HG02938 (cell line): Measurements from ENCODE around the gene WWOX.
"Not testable (repeated sequence)": the region's sequence is repeated elsewhere in the genome, so short reads cannot be mapped to it uniquely, and the experiment has no call there.

ENCODE experiments used
- ATAC-seq: cut with Tn5 transposase; IDR thresholded peaks from one replicate; pipeline ENCODE4 v1.9.1; 2021; ENCODE audit warnings: mild to moderate bottlenecking, moderate library complexity; ENCODE audit not compliant: unreplicated experiment

WWOX gene

DNA sequence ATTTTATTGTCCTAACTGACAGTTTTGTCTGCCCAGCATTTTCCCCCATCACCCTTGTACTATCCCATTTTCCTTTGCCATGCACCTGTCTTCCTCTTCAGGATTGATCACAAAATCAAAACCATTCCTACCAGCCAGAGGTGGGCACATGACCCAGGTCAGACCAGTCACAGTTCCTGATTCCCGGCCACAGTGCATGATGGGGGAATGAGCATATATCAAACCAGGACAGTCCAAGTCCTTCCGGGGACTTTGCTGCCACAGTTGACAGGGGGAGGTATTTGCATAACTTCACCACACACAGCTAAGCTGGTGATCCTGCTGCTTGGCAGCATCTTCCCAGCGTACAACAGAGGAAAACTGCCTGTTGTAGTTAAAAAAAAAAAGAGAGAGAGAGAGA is 493.9 kb downstream of the WWOX start:
- no peak for ATAC-seq

DNA sequence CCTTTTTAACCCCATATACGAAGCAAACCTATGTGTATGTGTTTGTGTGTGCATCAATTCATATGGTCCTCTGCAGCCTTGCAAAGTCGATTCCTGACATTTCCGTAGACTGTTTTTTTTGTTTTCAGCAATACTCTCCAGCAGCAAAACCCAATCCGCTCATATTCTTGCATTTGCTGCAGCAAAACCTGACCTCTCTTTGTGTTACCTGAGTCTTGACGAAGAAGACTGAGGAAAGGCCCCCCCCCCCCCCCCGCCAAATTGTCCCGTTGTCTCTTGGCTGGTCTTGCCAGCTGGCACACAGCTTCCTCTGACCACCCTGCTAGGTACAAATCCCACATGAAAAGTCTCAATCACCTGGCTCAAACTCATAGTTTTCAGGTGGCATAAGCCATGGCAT is 494.7 kb downstream of the WWOX start:
- no peak for ATAC-seq

DNA sequence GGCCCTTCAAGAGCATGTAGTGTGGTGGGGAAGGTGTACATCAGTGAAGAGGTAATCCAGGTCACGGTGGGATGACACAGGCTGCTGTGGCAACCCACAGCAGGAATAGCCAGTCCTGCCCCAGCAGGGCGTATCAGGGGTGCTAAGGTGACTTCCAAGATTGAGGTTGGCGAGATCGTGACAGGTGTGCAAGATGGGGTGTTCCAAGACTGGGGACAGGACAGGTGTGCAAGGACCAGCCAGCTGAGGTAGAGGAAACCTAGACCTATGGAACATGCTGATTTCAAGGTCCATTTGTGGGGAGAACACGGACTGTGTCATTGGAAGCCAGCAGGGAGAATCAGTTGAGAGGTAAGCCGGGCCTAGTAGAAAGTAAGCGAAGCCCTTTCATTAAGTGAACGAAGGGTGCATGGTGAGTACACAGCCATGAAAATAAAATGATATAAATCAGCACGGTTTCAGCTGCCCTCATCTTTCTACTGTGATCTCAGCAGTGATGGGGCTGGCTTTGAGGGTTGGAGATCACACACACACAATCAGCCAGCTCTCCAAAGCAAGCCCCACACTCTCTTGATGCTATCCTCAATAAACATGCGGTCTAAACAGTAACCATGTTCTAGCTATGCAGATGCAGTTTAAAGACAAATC is 497.0 kb downstream of the WWOX start:
- no peak for ATAC-seq

DNA sequence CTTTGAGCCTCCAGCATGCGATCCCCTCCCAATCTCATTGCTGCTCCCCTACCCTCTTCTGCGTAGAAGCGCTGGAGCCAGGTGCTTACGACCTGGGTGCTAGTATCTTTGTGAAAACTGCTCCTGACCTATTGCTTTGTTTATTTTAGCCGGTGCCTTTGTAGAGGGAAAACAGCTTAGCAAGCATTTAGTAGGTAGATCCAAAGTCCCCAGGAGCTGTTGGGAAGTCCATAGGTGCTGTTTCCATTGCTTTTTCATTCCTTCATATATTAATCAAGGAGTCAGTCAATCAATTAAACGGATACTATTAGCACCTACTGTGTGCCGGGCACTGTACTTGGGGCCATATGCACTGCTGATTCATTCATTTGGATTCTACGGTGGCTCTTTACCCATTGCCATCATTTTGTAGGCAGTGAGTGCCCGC is 497.6 kb downstream of the WWOX start:
- no peak for ATAC-seq

DNA sequence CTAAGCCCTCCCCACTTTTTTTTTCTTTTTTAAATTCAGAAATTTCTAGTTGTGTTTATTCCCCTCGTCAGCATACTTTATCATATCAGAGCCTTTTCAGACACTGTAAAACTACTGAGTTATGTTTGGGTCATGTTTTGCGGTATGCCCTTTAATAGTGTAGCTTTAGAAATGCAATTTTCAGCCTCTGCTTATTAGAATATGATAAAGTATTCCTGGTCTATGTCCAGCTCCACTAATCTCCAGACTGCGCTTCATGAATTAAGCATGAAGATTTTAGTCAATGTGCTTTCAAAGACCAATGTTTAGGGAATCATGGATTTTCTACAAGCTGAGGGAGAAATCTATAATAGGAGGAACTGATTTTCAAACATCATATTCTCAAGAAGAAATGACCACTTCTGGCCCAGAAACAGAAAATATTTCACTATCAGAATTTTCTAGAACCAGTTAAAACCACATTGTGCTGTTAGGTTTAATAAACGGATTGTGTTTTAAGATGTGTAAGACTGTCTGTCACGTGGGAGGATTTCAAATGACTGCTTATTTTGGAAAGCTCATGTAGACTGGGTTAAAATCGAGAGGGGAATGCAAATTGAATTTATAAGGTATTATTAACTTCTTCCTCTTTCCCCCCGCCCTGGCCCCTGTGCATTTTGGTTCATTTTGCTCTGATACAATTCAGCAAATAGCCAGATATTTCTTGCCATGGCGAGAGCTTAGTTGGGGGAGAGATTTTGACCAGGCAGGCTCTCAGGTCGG is 498.5 kb downstream of the WWOX start:
- ATAC-seq, result no peak

DNA sequence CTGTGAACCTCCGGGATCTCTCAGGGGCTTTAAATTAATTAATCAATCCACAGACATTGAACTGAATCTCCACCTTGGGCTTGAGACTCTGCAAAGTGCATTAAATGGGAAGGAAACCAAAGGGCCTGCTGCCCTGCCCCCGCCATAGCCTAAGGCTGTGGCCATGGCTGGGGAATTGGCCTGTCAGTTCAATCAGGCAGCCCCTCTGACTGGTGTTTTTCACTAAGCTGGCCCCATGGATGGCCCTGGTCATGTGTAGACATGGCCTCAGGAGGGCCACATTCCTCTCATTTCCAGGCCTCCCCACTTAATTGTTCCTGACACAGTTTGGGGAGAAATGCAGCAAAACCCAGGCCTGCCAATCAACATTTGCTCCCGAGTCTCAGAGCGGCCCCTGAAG is 499.8 kb downstream of the WWOX start:
- ATAC-seq, result no peak

DNA sequence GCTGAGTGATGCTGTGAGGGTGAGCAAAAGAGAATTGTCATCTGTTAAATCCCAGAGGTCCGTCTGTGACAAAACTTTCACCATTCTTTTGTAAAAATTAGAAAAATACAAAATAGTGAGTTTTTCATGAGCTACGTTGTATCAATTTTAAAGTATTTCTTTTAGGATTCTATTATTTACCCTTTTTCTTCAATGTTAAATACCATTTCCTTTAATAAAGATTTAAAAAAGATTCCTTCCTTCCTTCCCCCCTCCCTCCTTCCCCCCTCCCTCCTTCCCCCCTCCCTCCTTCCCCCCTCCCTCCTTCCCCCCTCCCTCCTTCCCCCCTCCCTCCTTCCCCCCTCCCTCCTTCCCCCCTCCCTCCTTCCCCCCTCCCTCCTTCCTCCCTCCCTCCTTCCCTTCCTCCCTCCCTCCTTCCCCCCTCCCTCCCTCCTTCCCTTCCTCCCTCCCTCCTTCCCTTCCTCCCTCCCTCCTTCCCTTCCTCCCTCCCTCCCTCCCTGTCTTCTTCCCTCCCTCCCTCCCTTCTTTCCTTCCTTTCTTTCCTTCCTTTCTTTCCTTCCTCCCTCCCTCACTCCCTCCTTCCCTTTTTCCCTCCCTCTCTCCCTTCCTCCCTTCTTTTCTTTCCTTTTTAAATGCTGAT is 505.1 kb downstream of the WWOX start:
- ATAC-seq, result not testable (repeated sequence)

DNA sequence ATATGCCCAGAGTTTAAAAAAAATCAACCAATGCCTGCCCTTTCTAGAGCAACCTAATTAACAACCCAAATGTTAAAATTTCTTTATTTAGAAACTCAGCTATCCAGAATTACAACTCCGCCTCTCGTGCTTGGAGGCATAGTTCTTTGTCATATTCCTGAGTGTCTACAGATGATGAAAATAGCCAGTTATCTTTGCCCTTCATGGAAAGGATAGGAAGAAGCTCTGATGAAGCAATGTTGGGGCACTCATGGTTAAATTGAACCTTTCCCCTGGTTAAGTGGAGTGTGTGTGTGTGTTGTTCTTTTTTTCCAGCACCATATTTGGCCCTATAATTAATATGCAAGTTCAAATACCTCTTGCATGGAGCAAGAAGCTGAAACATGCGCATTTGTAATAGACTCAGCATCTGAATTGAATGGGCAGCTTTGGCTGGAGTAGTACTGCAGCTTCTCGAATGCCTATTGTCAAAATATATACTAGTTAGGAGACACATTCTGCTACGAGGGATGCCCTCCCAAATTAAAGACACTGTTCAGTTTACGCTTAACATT is 506.2 kb downstream of the WWOX start:
- no peak for ATAC-seq

DNA sequence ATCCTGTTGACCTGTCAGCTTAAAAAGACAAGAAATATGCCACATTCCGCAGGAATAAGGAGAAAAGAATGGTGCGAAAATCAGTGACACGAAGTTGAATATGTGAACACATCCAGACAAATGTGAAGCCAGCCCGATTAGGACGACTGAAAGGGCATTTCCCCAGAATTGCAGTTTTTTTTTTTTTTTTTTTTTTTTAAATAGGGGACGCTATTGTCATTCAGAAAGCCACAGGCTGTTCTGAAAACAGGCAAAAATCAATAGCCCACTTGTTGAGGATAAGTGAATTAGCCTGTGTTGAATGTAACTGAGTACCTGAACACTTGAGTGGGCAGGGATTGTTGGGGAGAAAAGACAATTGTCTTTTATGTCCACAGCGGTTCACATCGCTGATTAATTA is 507.1 kb downstream of the WWOX start:
- ATAC-seq, result no peak

DNA sequence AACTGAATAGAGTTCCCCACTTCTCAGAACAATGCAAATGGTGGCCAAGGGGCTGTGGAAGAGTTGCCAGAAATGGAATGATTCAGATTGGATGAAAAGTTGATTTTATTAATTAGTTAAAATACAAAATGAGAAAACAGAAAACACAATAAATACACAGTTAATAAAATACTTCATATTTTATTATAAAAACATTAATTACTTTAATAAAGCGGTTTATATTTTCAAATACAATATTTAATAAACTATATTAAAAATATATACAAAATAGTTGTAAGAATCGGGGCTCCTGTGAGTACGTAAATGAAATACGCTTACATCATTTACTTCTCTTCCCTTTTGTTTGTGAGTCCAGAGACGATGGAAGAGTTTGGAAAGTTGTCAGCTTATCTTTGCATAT is 507.6 kb downstream of the WWOX start:
- no peak for ATAC-seq

DNA sequence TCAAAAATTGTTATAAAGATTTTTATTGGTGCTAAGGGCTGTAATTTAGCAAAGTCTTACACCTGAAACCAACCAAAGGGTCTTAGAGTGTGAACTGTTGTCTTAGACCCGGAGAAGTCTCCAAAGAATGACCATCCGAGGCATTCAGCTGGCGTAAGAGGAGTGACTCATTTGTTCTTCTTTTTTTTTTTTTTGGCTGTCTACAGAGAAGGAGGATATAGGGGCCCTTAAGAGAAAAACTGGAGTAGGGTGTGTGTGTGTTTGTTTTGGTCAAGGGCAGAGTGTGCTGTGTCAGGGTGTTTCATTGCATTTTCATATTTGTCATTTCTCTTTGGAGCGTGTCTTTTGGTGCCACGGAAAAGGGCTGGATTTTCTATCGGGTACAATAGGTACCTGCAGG is 508.0 kb downstream of the WWOX start:
- ATAC-seq, result no peak

DNA sequence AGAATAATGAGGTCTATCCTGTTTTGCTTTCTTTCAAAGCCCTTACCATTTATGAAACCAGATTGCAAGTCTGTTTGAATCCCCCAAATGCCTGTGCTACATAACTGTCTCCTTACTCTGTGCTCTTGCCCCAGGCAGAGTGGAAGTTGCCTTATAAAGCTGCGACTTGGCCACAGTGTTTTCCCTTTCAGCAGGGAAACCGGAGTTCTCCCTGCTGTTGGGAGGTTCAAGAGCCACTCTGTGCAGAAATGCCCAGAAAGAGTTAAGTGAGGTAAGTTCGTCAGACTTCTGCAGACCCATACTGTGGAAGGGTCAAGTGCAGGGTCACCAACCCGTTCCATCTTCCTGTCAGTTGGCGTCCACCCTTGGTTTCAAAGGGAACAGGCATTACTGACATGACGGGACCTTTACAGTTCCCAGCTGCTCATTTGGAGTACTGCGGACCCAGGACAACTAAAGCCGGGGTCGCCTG is 508.9 kb downstream of the WWOX start:
- no peak for ATAC-seq

DNA sequence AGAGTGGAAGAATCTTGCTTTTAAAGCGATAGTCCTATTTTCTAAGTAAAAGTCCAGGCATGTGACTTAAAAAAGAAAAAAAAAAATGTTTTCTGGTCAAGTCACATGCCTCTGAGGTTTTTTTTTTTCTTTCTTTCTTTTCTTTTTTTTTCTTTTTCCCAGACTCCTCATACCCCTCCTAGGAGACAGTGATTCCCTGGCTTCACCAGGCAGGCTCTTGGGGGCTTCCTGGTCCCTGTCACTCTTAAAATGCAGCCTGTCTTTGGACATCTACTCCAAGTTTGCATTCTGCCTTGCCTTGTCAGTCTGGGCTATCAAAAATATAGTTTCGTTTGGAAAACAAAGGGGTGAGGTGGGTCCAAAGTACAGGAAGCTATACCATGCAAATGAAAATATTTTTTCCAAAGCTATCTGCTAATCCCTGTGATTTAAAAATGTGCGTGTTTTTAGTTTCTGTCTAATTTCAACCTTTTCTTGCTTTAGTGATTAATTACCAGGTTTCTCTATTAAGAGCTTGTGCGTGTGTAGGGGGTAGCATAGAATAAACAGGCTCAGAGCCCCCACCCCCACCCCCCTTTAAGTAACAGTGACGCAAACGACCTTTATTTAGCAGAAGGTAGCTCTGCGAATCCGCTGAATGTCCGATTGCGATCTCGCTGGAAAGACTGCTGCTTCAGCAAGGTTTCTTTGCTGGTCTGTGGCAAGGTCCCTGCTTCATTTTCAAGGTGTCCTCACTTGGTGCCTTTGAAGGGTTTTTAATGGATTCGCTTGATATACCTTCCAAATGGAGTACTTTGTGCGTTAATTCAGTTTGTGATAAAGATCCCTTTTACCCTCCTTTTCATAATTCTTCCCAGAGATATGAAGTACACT is 510.2 kb downstream of the WWOX start:
- ATAC-seq, result no peak

DNA sequence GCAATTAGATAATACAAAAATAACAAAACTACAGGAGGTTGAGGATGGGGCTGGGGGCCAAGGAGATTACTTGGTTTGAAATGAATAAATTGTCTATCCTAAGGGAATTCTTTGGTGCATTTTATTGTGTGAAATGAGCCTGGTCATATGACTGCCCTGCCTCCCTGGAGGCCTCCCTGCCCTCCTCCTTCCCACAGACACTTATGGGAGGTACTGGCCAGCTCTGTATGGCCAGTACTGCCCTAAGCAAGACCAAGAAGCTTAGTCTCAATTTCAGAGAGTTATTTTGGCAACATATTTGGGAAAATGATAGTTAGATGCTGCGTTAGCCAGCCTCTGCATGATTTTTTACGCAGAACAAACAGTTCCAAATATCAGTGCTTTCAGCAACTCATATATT is 511.9 kb downstream of the WWOX start:
- ATAC-seq, result no peak

DNA sequence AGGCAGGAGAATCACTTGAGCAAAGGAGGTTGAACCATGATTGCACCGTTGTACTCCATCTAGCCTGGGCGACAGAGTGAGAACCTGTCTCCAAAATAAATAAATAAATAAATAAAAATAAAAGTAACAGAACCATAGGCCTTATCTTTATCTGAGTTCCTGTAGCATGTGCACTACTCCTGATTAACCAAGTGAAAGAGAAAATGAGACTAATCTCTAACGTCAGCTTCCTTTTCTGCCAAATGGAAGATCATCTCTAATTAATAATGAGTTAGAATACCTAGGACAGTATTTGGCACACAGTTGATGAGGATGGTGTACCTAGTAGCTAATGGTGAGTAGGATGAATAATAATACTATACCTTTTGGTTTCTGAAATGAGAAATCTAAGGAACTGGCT is 520.4 kb downstream of the WWOX start:
- no peak for ATAC-seq

DNA sequence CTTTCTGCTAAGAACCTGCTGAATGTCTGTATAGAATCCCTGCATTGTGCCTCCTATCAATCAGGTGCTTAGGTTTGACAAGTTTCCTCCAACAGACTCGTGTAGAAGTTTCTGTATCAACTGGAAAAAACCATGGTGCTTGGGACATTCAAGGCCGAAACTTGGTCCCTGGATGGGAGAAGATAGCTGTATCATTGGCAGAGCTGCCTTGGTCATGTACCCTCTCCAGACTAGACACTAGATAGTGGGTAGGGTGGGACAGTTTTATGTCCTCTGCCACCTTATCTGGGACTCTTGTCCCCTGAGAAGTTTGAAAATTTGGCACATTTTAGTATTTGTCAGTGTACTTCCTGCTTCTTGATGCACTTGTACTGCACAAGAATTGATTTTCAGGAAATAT is 520.8 kb downstream of the WWOX start:
- ATAC-seq, result no peak

DNA sequence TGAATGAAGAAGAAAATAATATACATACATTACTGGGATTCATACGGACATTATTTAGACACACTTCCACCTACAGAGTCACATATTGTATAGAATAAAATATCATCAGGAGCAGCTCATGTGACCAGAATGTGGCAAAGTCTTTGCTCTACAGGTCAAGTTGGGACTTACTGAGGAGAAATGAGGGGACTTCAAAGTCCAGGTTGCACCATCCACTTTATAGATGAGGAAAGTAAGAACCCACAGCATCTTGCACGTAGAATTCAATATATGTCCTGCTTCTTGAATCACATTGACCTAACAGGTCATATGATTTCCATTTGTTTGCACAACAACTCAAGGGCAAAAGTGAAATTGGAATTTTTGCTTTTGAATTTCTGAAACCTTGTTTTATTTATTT is 524.3 kb downstream of the WWOX start:
- ATAC-seq, result no peak

DNA sequence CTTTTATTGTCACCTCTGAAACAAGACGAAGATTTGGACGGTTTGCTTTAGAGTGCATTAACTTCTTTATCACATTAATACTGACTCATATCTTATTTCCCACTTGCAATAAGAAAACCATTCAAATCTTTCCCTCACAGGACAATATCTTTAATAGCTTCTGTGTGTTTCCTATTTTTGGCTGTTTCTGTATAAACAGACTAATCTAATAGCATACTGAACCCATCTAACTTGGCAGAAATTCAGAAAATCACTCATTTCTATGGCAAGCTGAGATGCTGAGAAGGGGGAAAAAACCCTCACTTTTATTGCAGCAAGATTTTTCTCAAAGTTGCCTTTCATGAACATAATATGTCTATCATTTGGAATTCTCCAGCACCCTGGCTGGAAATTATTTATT is 524.9 kb downstream of the WWOX start:
- ATAC-seq, result no peak

DNA sequence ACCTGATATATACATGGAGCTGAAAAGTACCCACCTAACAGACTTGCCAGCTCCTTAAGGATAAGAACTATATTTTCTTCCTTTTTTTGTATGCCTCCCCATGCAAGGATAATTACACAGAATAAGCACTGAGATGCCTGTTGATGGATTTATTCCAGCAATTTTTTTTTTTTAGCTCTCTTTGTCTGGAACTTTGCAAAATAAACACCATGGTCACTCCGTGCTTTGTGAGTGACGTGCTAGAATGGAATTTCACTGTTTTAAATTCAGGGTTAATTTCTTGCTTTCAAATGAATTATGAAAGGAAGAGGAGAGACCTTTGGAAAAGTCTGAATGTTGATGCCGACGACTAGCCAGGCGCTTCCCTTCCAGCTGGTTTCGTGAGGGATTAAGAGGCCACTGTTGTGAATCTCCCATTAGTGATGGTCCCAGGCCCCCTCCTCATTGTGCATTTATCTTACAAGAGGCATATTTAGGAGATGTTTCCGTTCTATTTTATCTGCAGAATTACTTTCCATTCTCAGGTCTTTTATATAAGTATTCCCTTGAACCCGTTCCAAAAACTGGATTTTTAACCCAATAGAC is 529.1 kb downstream of the WWOX start:
- no peak for ATAC-seq

DNA sequence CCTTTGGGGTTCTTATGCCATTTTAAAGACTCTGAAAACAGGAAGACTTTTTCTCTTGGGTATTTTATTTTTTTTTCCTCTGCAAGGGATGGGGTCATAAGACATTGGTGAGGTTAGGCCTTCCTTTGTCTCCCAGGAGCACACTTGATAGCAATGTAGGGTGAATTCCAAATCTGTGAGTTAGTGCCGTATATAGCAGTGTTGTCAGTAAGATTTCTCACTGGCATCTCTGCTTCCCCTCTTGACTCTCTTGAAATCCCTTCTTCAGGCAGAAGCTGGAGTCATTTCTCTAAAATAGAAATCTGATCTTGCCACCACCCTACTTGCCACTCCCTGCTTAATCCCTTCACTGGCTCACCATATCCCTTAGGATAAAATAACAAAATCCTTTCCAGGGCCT is 529.7 kb downstream of the WWOX start:
- no peak for ATAC-seq

DNA sequence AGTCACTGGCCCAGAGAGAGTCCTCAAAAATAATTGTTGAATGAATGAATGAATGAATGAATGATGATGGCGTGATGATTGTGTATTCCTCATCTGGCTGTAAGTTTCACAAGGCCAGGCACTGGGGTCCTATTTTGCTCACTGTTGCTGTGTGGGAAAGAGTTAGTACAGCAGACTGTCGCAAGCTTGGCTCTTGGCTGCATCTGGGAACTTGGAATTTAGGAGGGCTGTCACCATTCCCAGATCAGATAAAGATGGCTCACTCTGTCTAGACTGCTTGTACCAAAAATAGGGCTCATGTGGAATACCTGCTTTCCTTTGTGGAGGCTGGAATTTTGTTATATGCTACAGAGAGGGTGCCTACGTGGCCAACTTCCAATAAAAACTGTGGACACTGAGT is 530.6 kb downstream of the WWOX start:
- no peak for ATAC-seq
